Measurements from ENCODE around the gene YDJC.

GRCh38 chr22:21613553-21614233 is 16.1 kb downstream of the YDJC start:
- TF ChIP-seq, protein P1, sequence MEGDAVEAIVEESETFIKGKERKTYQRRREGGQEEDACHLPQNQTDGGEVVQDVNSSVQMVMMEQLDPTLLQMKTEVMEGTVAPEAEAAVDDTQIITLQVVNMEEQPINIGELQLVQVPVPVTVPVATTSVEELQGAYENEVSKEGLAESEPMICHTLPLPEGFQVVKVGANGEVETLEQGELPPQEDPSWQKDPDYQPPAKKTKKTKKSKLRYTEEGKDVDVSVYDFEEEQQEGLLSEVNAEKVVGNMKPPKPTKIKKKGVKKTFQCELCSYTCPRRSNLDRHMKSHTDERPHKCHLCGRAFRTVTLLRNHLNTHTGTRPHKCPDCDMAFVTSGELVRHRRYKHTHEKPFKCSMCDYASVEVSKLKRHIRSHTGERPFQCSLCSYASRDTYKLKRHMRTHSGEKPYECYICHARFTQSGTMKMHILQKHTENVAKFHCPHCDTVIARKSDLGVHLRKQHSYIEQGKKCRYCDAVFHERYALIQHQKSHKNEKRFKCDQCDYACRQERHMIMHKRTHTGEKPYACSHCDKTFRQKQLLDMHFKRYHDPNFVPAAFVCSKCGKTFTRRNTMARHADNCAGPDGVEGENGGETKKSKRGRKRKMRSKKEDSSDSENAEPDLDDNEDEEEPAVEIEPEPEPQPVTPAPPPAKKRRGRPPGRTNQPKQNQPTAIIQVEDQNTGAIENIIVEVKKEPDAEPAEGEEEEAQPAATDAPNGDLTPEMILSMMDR (IDR thresholded peaks at IDR 0.05; ENCODE audit: low read depth, low read length), result no peak
- TF ChIP-seq EZH2phosphoT487 (IDR thresholded peaks at IDR 0.05; ENCODE audit: low read depth), result no peak

Measured in OCI-LY3 (cell line).